Pons (tissue), 1 donor: Measurements from ENCODE around the gene FASLG.
"Not testable (repeated sequence)": the region's sequence is repeated elsewhere in the genome, so short reads cannot be mapped to it uniquely, and the experiment has no call there.

Experiments used
- DNase-seq: peaks from one replicate; pipeline ENCODE4 v3.0.0-alpha.2; 2016; ENCODE audit warnings: low spot score

Gene FASLG

GRCh38 chr1:172658871-172659453 lies at the start of gene FASLG:
Gene FASLG (plus strand): TSS chr1:172659103. CDS start chr1:172659202, 99 bp downstream.
- no peak for DNase-seq

- DNase-seq, result no peak
Measured at GRCh38 chr1:172609528-172609927, 49.4 kb upstream of the FASLG start.

- DNase-seq, result no peak
Measured at GRCh38 chr1:172612478-172612877, 46.4 kb upstream of the FASLG start.

- DNase-seq, result no peak
Measured at GRCh38 chr1:172613294-172613693, 45.6 kb upstream of the FASLG start.

- no peak for DNase-seq
Measured at GRCh38 chr1:172616195-172616594, 42.7 kb upstream of the FASLG start.

GRCh38 chr1:172616636-172617035 lies 42.3 kb upstream of the FASLG start:
- DNase-seq, result no peak

- DNase-seq, result not testable (repeated sequence)
Measured at GRCh38 chr1:172620603-172621002, 38.3 kb upstream of the FASLG start.

- DNase-seq, result no peak
Measured at GRCh38 chr1:172622541-172622940, 36.4 kb upstream of the FASLG start.

GRCh38 chr1:172623748-172624147 lies 35.2 kb upstream of the FASLG start:
- no peak for DNase-seq

GRCh38 chr1:172626845-172627244 lies 32.1 kb upstream of the FASLG start:
- DNase-seq, result no peak

- DNase-seq, result no peak
Measured at GRCh38 chr1:172627702-172628101, 31.2 kb upstream of the FASLG start.

GRCh38 chr1:172628401-172628800 lies 30.5 kb upstream of the FASLG start:
- DNase-seq, result no peak

GRCh38 chr1:172629170-172629569 lies 29.7 kb upstream of the FASLG start:
- DNase-seq, result no peak

GRCh38 chr1:172629638-172630037 lies 29.3 kb upstream of the FASLG start:
- DNase-seq, result no peak

GRCh38 chr1:172630056-172630818 lies 28.7 kb upstream of the FASLG start:
- DNase-seq, result no peak

- no peak for DNase-seq
Measured at GRCh38 chr1:172630868-172631267, 28.0 kb upstream of the FASLG start.

- no peak for DNase-seq
Measured at GRCh38 chr1:172637522-172637921, 21.4 kb upstream of the FASLG start.

GRCh38 chr1:172638249-172638648 lies 20.7 kb upstream of the FASLG start:
- DNase-seq, result no peak

GRCh38 chr1:172638885-172639831 lies 19.7 kb upstream of the FASLG start:
- DNase-seq, result no peak

GRCh38 chr1:172640111-172640510 lies 18.8 kb upstream of the FASLG start:
- DNase-seq, result no peak

- no peak for DNase-seq
Measured at GRCh38 chr1:172641492-172641891, 17.4 kb upstream of the FASLG start.

GRCh38 chr1:172642970-172643369 lies 15.9 kb upstream of the FASLG start:
- no peak for DNase-seq

- DNase-seq, result no peak
Measured at GRCh38 chr1:172646653-172647052, 12.2 kb upstream of the FASLG start.
